Fibroblast of skin of left biceps (primary cell): Measurements from ENCODE around the gene EXOC3L4.

Experiments
- DNase-seq, 2 experiments: peaks; one replicate each; pipeline ENCODE4 v3.0.0-alpha.2; 2013; ENCODE audit warnings: low read depth in 2 of 2

EXOC3L4 gene

GRCh38 chr14:103091041-103091882 is 3.3 kb upstream of the EXOC3L4 start:
- DNase-seq = no peak

GRCh38 chr14:103091883-103092222 is 2.7 kb upstream of the EXOC3L4 start:
- no peak for DNase-seq

GRCh38 chr14:103093856-103094405 is 594 bp upstream of the EXOC3L4 start:
- no peak for DNase-seq

- DNase-seq = no peak
These were observed 769 bp downstream of the EXOC3L4 start for GRCh38 chr14:103095210-103095778.

- DNase-seq = no peak
These were observed 1.9 kb downstream of the EXOC3L4 start for GRCh38 chr14:103096387-103096786.

GRCh38 chr14:103097244-103097993 is 2.9 kb downstream of the EXOC3L4 start:
- DNase-seq = no peak

- DNase-seq = no peak
These were observed 3.8 kb downstream of the EXOC3L4 start for GRCh38 chr14:103097994-103098957.

- DNase-seq = no peak
These were observed 4.7 kb downstream of the EXOC3L4 start for GRCh38 chr14:103099081-103099732.

- DNase-seq = no peak
These were observed 5.3 kb downstream of the EXOC3L4 start for GRCh38 chr14:103099733-103100280.

GRCh38 chr14:103100281-103101121 is 6.0 kb downstream of the EXOC3L4 start:
- DNase-seq = no peak

- no peak for DNase-seq
These were observed 6.9 kb downstream of the EXOC3L4 start for GRCh38 chr14:103101257-103101962.

GRCh38 chr14:103101963-103102688 is 7.6 kb downstream of the EXOC3L4 start:
- DNase-seq = no peak

- DNase-seq = no peak
These were observed 8.2 kb downstream of the EXOC3L4 start for GRCh38 chr14:103102689-103103260.

GRCh38 chr14:103103461-103104388 is 9.2 kb downstream of the EXOC3L4 start:
- DNase-seq = no peak

GRCh38 chr14:103104389-103104653 is 9.8 kb downstream of the EXOC3L4 start:
- DNase-seq = no peak

GRCh38 chr14:103104654-103105452 is 10.3 kb downstream of the EXOC3L4 start:
- DNase-seq = no peak
